GM23248 (cell line): ENCODE results near the gene CCT6A. TPM values are rescaled to one million over a fixed set of nuclear protein-coding genes. Genes with fewer than 3 reads are reported as not detected.
"Not testable (repeated sequence)": the region's sequence is repeated elsewhere in the genome, so short reads cannot be mapped to it uniquely, and the experiment has no call there.

Experiments
- DNase-seq: peaks from one replicate; pipeline ENCODE4 v3.0.0-alpha.2; 2015
- H2AFZ ChIP-seq: fragments of 200-600 bp; sonication (generic); 2 replicates; pipeline ENCODE4 v1.6.1; 2016; ENCODE audit warnings: antibody characterized with exemption
- H3F3A ChIP-seq: fragments of 200-600 bp; sonication (generic); 2 replicates; pipeline ENCODE4 v1.6.1; 2016; ENCODE audit warnings: mild to moderate bottlenecking, antibody characterized with exemption, mixed run types; ENCODE audit not compliant: insufficient read depth
- H3K27ac ChIP-seq: fragments of 200-600 bp; sonication (generic); 2 replicates; pipeline ENCODE4 v1.5.1; 2016; ENCODE audit warnings: mild to moderate bottlenecking
- H3K27me3 ChIP-seq: fragments of 200-600 bp; sonication (generic); replicated peaks from 2 replicates; pipeline ENCODE4 v1.6.1; 2016; ENCODE audit warnings: mild to moderate bottlenecking; ENCODE audit not compliant: insufficient read depth
- H3K36me3 ChIP-seq: fragments of 200-600 bp; sonication (generic); 2 replicates; pipeline ENCODE4 v1.6.1; 2016; ENCODE audit warnings: low read depth, mild to moderate bottlenecking
- H3K4me1 ChIP-seq: fragments of 200-600 bp; sonication (generic); 2 replicates; pipeline ENCODE4 v1.6.1; 2016; ENCODE audit warnings: mild to moderate bottlenecking; ENCODE audit not compliant: insufficient read depth
- H3K4me2 ChIP-seq: fragments of 200-600 bp; sonication (generic); one replicate; pipeline ENCODE4 v1.6.1; 2016; ENCODE audit warnings: mild to moderate bottlenecking; ENCODE audit not compliant: unreplicated experiment
- H3K4me3 ChIP-seq: fragments of 200-600 bp; sonication (generic); 2 replicates; pipeline ENCODE4 v1.5.1; 2016; ENCODE audit warnings: mild to moderate bottlenecking
- H3K79me2 ChIP-seq: fragments of 200-600 bp; sonication (generic); 2 replicates; pipeline ENCODE4 v1.6.1; 2016; ENCODE audit warnings: mild to moderate bottlenecking; ENCODE audit not compliant: insufficient read depth
- H3K9ac ChIP-seq: fragments of 200-600 bp; sonication (generic); 2 replicates; pipeline ENCODE4 v1.6.1; 2016; ENCODE audit warnings: mild to moderate bottlenecking
- H3K9me2 ChIP-seq: fragments of 200-600 bp; sonication (generic); 2 replicates; pipeline ENCODE4 v1.6.1; 2016; ENCODE audit warnings: mixed run types, mild to moderate bottlenecking, moderate library complexity; ENCODE audit not compliant: insufficient read depth
- H3K9me3 ChIP-seq: fragments of 200-600 bp; sonication (generic); one replicate; pipeline ENCODE4 v1.6.1; 2017; ENCODE audit warnings: low read depth
- H4K20me1 ChIP-seq: fragments of 200-600 bp; sonication (generic); 2 replicates; pipeline ENCODE4 v1.6.0; 2016; ENCODE audit not compliant: insufficient read depth
- EZH2 ChIP-seq: fragments of 200-600 bp; sonication (generic); IDR thresholded peaks from 2 replicates; pipeline ENCODE4 v1.6.1; 2018; ENCODE audit warnings: antibody characterized with exemption, mild to moderate bottlenecking; ENCODE audit not compliant: insufficient read depth, poor library complexity, severe bottlenecking
- EZH2phosphoT487 ChIP-seq: fragments of 200-600 bp; sonication (generic); IDR thresholded peaks from 2 replicates; pipeline ENCODE4 v1.6.1; 2018; ENCODE audit warnings: antibody characterized with exemption, moderate library complexity, mild to moderate bottlenecking, low read depth; ENCODE audit not compliant: insufficient read depth
- WGBS, 2 experiments: methylation state at CpG; one replicate each; pipeline ENCODE4 v1.1.6; 2015 to 2017; ENCODE audit warnings: low lambda C conversion rate in 2 of 2, low coverage in 1 of 2; ENCODE audit errors: missing lambda C conversion rate in 2 of 2; 5-methylcytosine and 5-hydroxymethylcytosine counted together
- in situ Hi-C: fragments of 300-500 bp; cut with MboI; formaldehyde crosslinking; loops from 2 replicates; pipeline ENCODE4 v1.15.0; 2020
- polyA plus RNA-seq: library from polyadenylated mRNA; unstranded; fragments of >200 nt; fragmentation: Nextera tagmentation; extraction: Ambion mirVana; gene quantifications from 2 replicates; pipeline ENCODE4 v1.2.1, GENCODE V29; 2016
- total RNA-seq: library from RNA; depleted of rRNA; stranded (reverse); fragments of >200 nt; shearing (Covaris generic); gene quantifications from 2 replicates; pipeline ENCODE4 v1.2.3, GENCODE V29; 2014

The CCT6A gene
- total and polyA plus RNA-seq, 2 experiments from 2014 or later, result 113 to 148 TPM

DNA sequence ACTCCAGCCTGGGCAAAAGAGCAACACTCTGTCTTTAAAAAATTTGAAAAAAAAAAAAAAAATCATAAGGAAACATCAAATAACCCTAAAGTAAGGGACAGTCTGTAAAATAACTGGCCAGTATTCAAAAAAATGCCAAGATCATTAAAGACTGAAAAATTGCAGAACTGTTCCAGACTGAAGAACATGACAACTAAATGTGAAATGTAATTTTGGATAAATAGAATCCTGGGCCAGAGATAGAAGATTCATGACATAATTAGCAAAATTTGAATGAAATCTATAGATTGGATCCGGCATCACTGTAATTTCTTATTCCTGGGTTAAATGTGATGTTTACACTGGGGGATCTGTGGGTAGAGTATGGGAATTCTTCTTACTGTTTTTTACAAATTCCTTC lies 3.3 kb upstream of the CCT6A start:
- in situ Hi-C loops, result no loop called here
- Histone ChIP-seq H3K4me2 (no peak overlapping the region), H3K79me2 (peaks cover 44% of the 10 kb centered on the region)

DNA sequence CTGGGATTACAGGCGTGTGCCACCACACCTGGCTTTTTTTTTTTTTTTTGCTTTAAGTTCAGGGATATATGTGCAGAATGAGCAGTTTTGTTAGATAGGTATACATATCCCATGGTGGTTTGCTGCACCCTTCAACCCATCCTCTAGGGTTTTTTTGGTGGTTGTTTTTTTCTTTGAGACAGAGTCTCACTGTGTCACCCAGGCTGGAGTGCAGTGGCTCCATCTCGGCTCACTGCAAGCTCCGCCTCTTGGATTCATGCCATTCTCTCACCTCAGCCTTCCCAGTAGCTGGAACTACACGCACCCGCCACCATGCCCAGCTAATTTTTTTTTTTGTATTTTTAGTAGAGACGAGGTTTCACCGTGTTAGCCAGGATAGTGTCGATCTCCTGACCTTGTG lies 2.8 kb upstream of the CCT6A start:
- H2AFZ ChIP-seq, H3K36me3 ChIP-seq, H4K20me1 ChIP-seq, H3K27me3 ChIP-seq, H3K27ac ChIP-seq, H3K4me3 ChIP-seq, H3K4me2 ChIP-seq, H3K9me3 ChIP-seq, in situ Hi-C loops, H3K9me2 ChIP-seq, H3K9ac ChIP-seq: not testable (repeated sequence)
- 60 to 61% methylated on average over 8 of the region's 8 CpGs for WGBS, 2 experiments
- H3K4me1 ChIP-seq, result peaks cover 19% of the 10 kb centered on the region
- H3F3A ChIP-seq, result peaks cover 35% of the 10 kb centered on the region; the same call in 1 of the 2 replicates
- H3K79me2 ChIP-seq, result peaks cover 48% of the 10 kb centered on the region
- DNase-seq, result peak; percentile 8

More for the DNA sequence above, 3.3 kb upstream of the CCT6A start:
- WGBS, 2 experiments, result 98 to 100% methylated on average over 1 of the region's 1 CpG
- H4K20me1 ChIP-seq, result no peaks in the 10 kb centered on the region
- peaks cover 30% of the 10 kb centered on the region; the same call in 1 of the 2 replicates for H3F3A ChIP-seq
- no peaks in the 10 kb centered on the region for H3K9me2 ChIP-seq
- no peak overlapping the region for H3K27ac ChIP-seq
- no peak overlapping the region for H2AFZ ChIP-seq
- peaks cover 4% of the 10 kb centered on the region; the same call in 1 of the 2 replicates for H3K36me3 ChIP-seq
- peaks cover 18% of the 10 kb centered on the region for H3K4me1 ChIP-seq
- no peaks in the 10 kb centered on the region for H3K27me3 ChIP-seq
- no peak for DNase-seq
- no peak overlapping the region for H3K9ac ChIP-seq
- H3K9me3 ChIP-seq, result no peaks in the 10 kb centered on the region
- H3K4me3 ChIP-seq, result no peak overlapping the region
- no peak for TF ChIP-seq EZH2phosphoT487
- TF ChIP-seq EZH2, result no peak

DNA sequence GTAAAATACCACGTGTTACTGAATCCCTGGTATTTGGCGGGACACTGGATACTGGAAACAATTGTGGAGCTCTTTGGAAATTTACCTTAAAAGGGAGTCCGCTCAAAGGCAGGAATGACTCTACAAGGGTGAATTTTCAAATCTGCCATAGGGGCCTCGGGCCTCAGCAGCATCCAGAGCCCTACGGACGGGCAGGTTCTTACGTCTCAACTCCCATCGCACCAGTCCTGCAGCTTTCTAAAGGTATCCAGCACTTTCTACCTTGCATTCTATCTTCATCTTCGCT lies 569 bp upstream of the CCT6A start:
- Histone ChIP-seq H3K79me2 (peaks cover 62% of the 10 kb centered on the region), H3K4me2 (peak overlapping the region; percentile 99), H3K36me3 (peaks cover 24% of the 10 kb centered on the region), H3K4me3 (peak overlapping the region; percentile 87), H3K9me2 (no peaks in the 10 kb centered on the region), H3K27ac (peak overlapping the region; percentile 82), H3K9ac (peak overlapping the region; percentile 95), H3K27me3 (no peaks in the 10 kb centered on the region), H3K9me3 (no peaks in the 10 kb centered on the region), H2AFZ (peak overlapping the region; percentile 84), H3K4me1 (peaks cover 19% of the 10 kb centered on the region), H4K20me1 (no peaks in the 10 kb centered on the region), H3F3A (peaks cover 56% of the 10 kb centered on the region)
- in situ Hi-C loops, result loop anchor here (25.0 kb wide), 1 partner anchor 1289 kb away; the partner anchor contains the start of gene SEC61G
- TF ChIP-seq EZH2 (no peak), EZH2phosphoT487 (no peak)
- WGBS, 2 experiments, result 0 to 1% methylated on average over 9 of the region's 9 CpGs
- DNase-seq, result no peak

DNA sequence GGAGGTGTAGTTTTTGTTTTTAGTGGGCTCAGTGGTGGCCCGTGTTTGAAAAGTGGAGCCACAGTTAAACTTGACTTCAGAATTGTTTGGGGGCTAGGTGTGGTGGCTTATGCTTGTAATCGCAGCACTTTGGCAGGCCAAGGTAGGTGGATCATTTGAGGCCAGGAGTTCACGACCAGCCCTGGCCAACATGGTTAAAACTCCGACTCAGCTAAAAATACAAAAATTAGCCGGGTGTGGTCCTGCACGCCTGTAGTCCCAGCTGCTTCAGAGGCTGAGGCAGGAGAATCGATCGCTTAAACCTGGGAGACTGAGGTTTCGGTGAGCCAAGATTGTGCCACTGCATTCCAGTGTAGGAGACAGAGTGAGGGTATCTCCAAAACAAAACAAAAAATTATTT lies 1.8 kb downstream of the CCT6A start:
- H3F3A ChIP-seq, result peaks cover 56% of the 10 kb centered on the region
- peak overlapping the region; percentile 87 for H3K4me3 ChIP-seq
- peaks cover 44% of the 10 kb centered on the region for H3K36me3 ChIP-seq

DNA sequence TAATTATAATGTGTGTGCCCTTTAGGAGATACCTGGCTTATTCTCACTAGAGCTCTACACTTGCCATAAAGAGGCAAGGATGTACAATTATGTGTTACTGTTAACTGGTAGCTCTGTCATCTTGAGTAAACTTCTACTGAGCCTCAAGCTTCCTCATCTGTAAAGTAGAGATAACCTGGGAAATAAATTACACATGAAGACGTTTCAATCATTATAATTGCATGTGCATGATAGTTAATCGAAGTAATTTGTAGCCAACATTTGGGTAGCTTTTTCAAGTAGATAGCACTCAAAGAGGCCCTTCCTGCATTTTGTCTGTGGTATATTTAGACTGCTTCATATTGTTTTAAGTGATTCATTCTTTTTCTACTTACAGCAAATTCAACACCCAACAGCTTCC lies 2.4 kb downstream of the CCT6A start:
- Histone ChIP-seq H3K27ac (no peak overlapping the region), H3K4me2 (peak overlapping the region; percentile 66), H3K9me2 (no peaks in the 10 kb centered on the region), H4K20me1 (no peaks in the 10 kb centered on the region), H3K9ac (peak overlapping the region; percentile 95; the same call in 1 of the 2 replicates), H2AFZ (no peak overlapping the region), H3K4me1 (peaks cover 8% of the 10 kb centered on the region), H3K4me3 (no peak overlapping the region), H3K9me3 (no peaks in the 10 kb centered on the region), H3K27me3 (no peaks in the 10 kb centered on the region), H3K36me3 (peaks cover 47% of the 10 kb centered on the region), H3K79me2 (peaks cover 92% of the 10 kb centered on the region), H3F3A (peaks cover 57% of the 10 kb centered on the region)
- in situ Hi-C loops, result loop anchor here (25.0 kb wide), 1 partner anchor 1292 kb away; the partner anchor contains the start of gene SEC61G
- TF ChIP-seq EZH2phosphoT487 (no peak), EZH2 (no peak)
- DNase-seq, result no peak
- 72 to 85% methylated on average over 2 of the region's 2 CpGs for WGBS, 2 experiments

More for the DNA sequence above, 1.8 kb downstream of the CCT6A start:
- H3K4me1 ChIP-seq, result peaks cover 8% of the 10 kb centered on the region
- WGBS, 2 experiments, result 87 to 90% methylated on average over 9 of the region's 9 CpGs
- no peaks in the 10 kb centered on the region for H4K20me1 ChIP-seq
- no peak overlapping the region for H3K27ac ChIP-seq
- TF ChIP-seq EZH2phosphoT487 (no peak), EZH2 (no peak)
- no peak for DNase-seq
- peaks cover 86% of the 10 kb centered on the region for H3K79me2 ChIP-seq
- H3K9ac ChIP-seq, result peak overlapping the region; percentile 95
- no peaks in the 10 kb centered on the region for H3K9me2 ChIP-seq
- no peaks in the 10 kb centered on the region for H3K9me3 ChIP-seq
- no peaks in the 10 kb centered on the region for H3K27me3 ChIP-seq
- in situ Hi-C loops, result loop anchor here (25.0 kb wide), 1 partner anchor 1291 kb away; the partner anchor contains the start of gene SEC61G
- no peak overlapping the region for H2AFZ ChIP-seq
- peak overlapping the region; percentile 66 for H3K4me2 ChIP-seq
